ENCODE measurements around the gene PTPRK.

Gene PTPRK

GRCh38 chr6:128073389-128073788, 447.0 kb downstream of the PTPRK start:
- Histone ChIP-seq H3K4me2 (ENCODE audit: low read length) (no peak overlapping the region), H4K5ac (ENCODE audit: low read length) (no peak overlapping the region), H3K4ac (ENCODE audit: low read depth, low read length) (no peak overlapping the region), H3K9ac (ENCODE audit: low read length) (no peak overlapping the region), H2BK5ac (ENCODE audit: low read length) (no peak overlapping the region), H3K56ac (ENCODE audit: low read length) (no peak overlapping the region), H3K79me1 (ENCODE audit: low read length) (no peaks in the 10 kb centered on the region), H3K4me1 (ENCODE audit: control insufficient read depth, low read depth, low read length) (no peaks in the 10 kb centered on the region), H3K4me3 (ENCODE audit: low read length) (no peak overlapping the region), H2BK15ac (replicated peaks; ENCODE audit: low read depth) (no peak overlapping the region), H2BK120ac (ENCODE audit: low read depth, low read length) (no peak overlapping the region), H2AK5ac (ENCODE audit: low read length) (no peak overlapping the region), H3K27me3 (ENCODE audit: insufficient read depth, low read length, poor library complexity) (no peaks in the 10 kb centered on the region), H3K27ac (ENCODE audit: low read depth, low read length) (no peak overlapping the region), H3K79me2 (ENCODE audit: control insufficient read depth, insufficient read depth, low read length) (no peaks in the 10 kb centered on the region), H3K36me3 (ENCODE audit: control insufficient read depth, insufficient read depth, low read length) (no peaks in the 10 kb centered on the region), H3K18ac (ENCODE audit: low read length) (no peak overlapping the region), H4K8ac (ENCODE audit: low read depth, low read length) (no peak overlapping the region), H3K23ac (ENCODE audit: low read length) (no peak overlapping the region)
- no CpG with 5 or more reads among the region's 1 CpG for WGBS (ENCODE audit: extremely low coverage, insufficient coverage, low lambda C conversion rate)
- peak; percentile 5 for DNase-seq

- no CpG with 5 or more reads among the region's 3 CpGs for WGBS (ENCODE audit: extremely low coverage, insufficient coverage, low lambda C conversion rate)
- no peaks in the 10 kb centered on the region for H3K36me3 ChIP-seq (ENCODE audit: control insufficient read depth, insufficient read depth, low read length)
These were observed 449.2 kb downstream of the PTPRK start for GRCh38 chr6:128071212-128071611.

DNA sequence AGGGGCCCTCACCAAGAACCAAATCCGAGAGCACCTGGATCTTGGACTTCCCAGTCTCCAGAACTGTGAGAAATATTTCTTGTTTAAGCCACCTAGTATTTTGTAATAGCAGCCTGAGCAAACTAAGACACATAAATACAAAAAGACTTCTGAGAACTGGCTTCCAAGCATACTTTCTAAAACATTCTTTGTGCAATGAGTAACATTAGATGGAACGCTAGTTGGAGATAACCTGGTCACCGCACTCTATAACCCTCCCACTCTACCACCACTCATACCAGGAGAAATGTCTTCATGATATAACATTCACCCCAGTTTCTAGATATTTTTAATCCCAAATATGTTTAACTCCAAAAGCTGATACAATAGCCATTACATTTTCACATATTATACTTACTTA, 450.0 kb downstream of the PTPRK start:
- no peak overlapping the region for H3K4me2 ChIP-seq (ENCODE audit: low read length)
- H3K56ac ChIP-seq (ENCODE audit: low read length): no peak overlapping the region
- H3K27ac ChIP-seq (ENCODE audit: low read depth, low read length): no peak overlapping the region
- no peaks in the 10 kb centered on the region for H3K79me1 ChIP-seq (ENCODE audit: low read length)
- H4K8ac ChIP-seq (ENCODE audit: low read depth, low read length): no peak overlapping the region
- no peaks in the 10 kb centered on the region for H3K36me3 ChIP-seq (ENCODE audit: control insufficient read depth, insufficient read depth, low read length)
- no peaks in the 10 kb centered on the region for H3K27me3 ChIP-seq (ENCODE audit: insufficient read depth, low read length, poor library complexity)
- H3K79me2 ChIP-seq (ENCODE audit: control insufficient read depth, insufficient read depth, low read length): no peaks in the 10 kb centered on the region
- H3K4me3 ChIP-seq (ENCODE audit: low read length): no peak overlapping the region
- no peak overlapping the region for H4K5ac ChIP-seq (ENCODE audit: low read length)
- no peaks in the 10 kb centered on the region for H3K4me1 ChIP-seq (ENCODE audit: control insufficient read depth, low read depth, low read length)
- H3K4ac ChIP-seq (ENCODE audit: low read depth, low read length): no peak overlapping the region
- no peak overlapping the region for H3K9ac ChIP-seq (ENCODE audit: low read length)
- H2AK5ac ChIP-seq (ENCODE audit: low read length): no peak overlapping the region
- no peak overlapping the region for H3K23ac ChIP-seq (ENCODE audit: low read length)
- no peak overlapping the region for H3K18ac ChIP-seq (ENCODE audit: low read length)
- H2BK15ac ChIP-seq (replicated peaks; ENCODE audit: low read depth): no peak overlapping the region
- H2BK120ac ChIP-seq (ENCODE audit: low read depth, low read length): no peak overlapping the region
- DNase-seq: no peak
- no peak overlapping the region for H2BK5ac ChIP-seq (ENCODE audit: low read length)
- no CpG with 5 or more reads among the region's 3 CpGs for WGBS (ENCODE audit: extremely low coverage, insufficient coverage, low lambda C conversion rate)

More at GRCh38 chr6:128071212-128071611, 449.2 kb downstream of the PTPRK start:
- Histone ChIP-seq H3K56ac (ENCODE audit: low read length) (no peak overlapping the region), H3K79me2 (ENCODE audit: control insufficient read depth, insufficient read depth, low read length) (no peaks in the 10 kb centered on the region), H2BK15ac (replicated peaks; ENCODE audit: low read depth) (no peak overlapping the region), H3K27me3 (ENCODE audit: insufficient read depth, low read length, poor library complexity) (no peaks in the 10 kb centered on the region), H2AK5ac (ENCODE audit: low read length) (no peak overlapping the region), H3K4ac (ENCODE audit: low read depth, low read length) (no peak overlapping the region), H3K4me1 (ENCODE audit: control insufficient read depth, low read depth, low read length) (no peaks in the 10 kb centered on the region), H3K4me2 (ENCODE audit: low read length) (no peak overlapping the region), H3K18ac (ENCODE audit: low read length) (no peak overlapping the region), H3K23ac (ENCODE audit: low read length) (no peak overlapping the region), H4K8ac (ENCODE audit: low read depth, low read length) (no peak overlapping the region), H3K79me1 (ENCODE audit: low read length) (no peaks in the 10 kb centered on the region), H3K9ac (ENCODE audit: low read length) (no peak overlapping the region), H3K27ac (ENCODE audit: low read depth, low read length) (no peak overlapping the region), H2BK120ac (ENCODE audit: low read depth, low read length) (no peak overlapping the region), H3K4me3 (ENCODE audit: low read length) (no peak overlapping the region), H4K5ac (ENCODE audit: low read length) (no peak overlapping the region), H2BK5ac (ENCODE audit: low read length) (no peak overlapping the region)
- DNase-seq: no peak

GRCh38 chr6:128069188-128069587, 451.2 kb downstream of the PTPRK start:
- H4K8ac ChIP-seq (ENCODE audit: low read depth, low read length): no peak overlapping the region
- no peak overlapping the region for H3K4ac ChIP-seq (ENCODE audit: low read depth, low read length)
- H3K9ac ChIP-seq (ENCODE audit: low read length): no peak overlapping the region
- WGBS (ENCODE audit: extremely low coverage, insufficient coverage, low lambda C conversion rate): no CpG with 5 or more reads among the region's 2 CpGs
- no peak overlapping the region for H2BK120ac ChIP-seq (ENCODE audit: low read depth, low read length)
- H2BK15ac ChIP-seq (replicated peaks; ENCODE audit: low read depth): no peak overlapping the region
- no peak overlapping the region for H3K56ac ChIP-seq (ENCODE audit: low read length)
- H3K79me1 ChIP-seq (ENCODE audit: low read length): no peaks in the 10 kb centered on the region
- H3K27me3 ChIP-seq (ENCODE audit: insufficient read depth, low read length, poor library complexity): no peaks in the 10 kb centered on the region
- H3K27ac ChIP-seq (ENCODE audit: low read depth, low read length): no peak overlapping the region
- no peaks in the 10 kb centered on the region for H3K79me2 ChIP-seq (ENCODE audit: control insufficient read depth, insufficient read depth, low read length)
- H3K4me2 ChIP-seq (ENCODE audit: low read length): no peak overlapping the region
- no peaks in the 10 kb centered on the region for H3K36me3 ChIP-seq (ENCODE audit: control insufficient read depth, insufficient read depth, low read length)
- H4K5ac ChIP-seq (ENCODE audit: low read length): no peak overlapping the region
- no peak for DNase-seq
- no peak overlapping the region for H3K4me3 ChIP-seq (ENCODE audit: low read length)
- no peak overlapping the region for H3K23ac ChIP-seq (ENCODE audit: low read length)
- H3K18ac ChIP-seq (ENCODE audit: low read length): no peak overlapping the region
- no peak overlapping the region for H2BK5ac ChIP-seq (ENCODE audit: low read length)
- no peak overlapping the region for H2AK5ac ChIP-seq (ENCODE audit: low read length)
- no peaks in the 10 kb centered on the region for H3K4me1 ChIP-seq (ENCODE audit: control insufficient read depth, low read depth, low read length)

DNA sequence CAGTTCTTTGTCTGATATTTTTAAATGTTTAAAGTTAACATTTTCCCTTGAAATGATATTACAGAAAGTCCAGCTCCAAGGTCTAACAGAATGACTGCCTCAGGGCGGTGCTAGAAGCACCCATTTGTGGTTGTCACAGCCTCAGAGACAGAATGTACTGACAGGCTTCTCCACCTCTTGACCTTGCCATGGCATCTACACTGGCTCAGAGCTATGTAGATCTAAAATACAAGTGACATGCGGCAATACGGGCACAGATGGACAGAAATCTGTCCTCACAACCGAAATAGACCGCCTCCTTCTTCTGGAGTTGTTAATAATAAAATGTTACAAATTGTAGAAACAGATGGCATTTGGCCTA, 452.3 kb downstream of the PTPRK start:
- Histone ChIP-seq H3K27me3 (ENCODE audit: insufficient read depth, low read length, poor library complexity) (no peaks in the 10 kb centered on the region), H2BK15ac (replicated peaks; ENCODE audit: low read depth) (no peak overlapping the region), H3K4me1 (ENCODE audit: control insufficient read depth, low read depth, low read length) (no peaks in the 10 kb centered on the region), H3K4ac (ENCODE audit: low read depth, low read length) (no peak overlapping the region), H3K79me2 (ENCODE audit: control insufficient read depth, insufficient read depth, low read length) (no peaks in the 10 kb centered on the region), H4K5ac (ENCODE audit: low read length) (no peak overlapping the region), H2BK120ac (ENCODE audit: low read depth, low read length) (no peak overlapping the region), H3K56ac (ENCODE audit: low read length) (no peak overlapping the region), H3K23ac (ENCODE audit: low read length) (no peak overlapping the region), H3K27ac (ENCODE audit: low read depth, low read length) (no peak overlapping the region), H3K36me3 (ENCODE audit: control insufficient read depth, insufficient read depth, low read length) (no peaks in the 10 kb centered on the region), H3K4me3 (ENCODE audit: low read length) (no peak overlapping the region), H3K4me2 (ENCODE audit: low read length) (no peak overlapping the region), H3K79me1 (ENCODE audit: low read length) (no peaks in the 10 kb centered on the region), H2AK5ac (ENCODE audit: low read length) (no peak overlapping the region), H2BK5ac (ENCODE audit: low read length) (no peak overlapping the region), H3K18ac (ENCODE audit: low read length) (no peak overlapping the region), H4K8ac (ENCODE audit: low read depth, low read length) (no peak overlapping the region), H3K9ac (ENCODE audit: low read length) (no peak overlapping the region)
- WGBS (ENCODE audit: extremely low coverage, insufficient coverage, low lambda C conversion rate): no CpG with 5 or more reads among the region's 5 CpGs
- DNase-seq: peak; percentile 12

DNA sequence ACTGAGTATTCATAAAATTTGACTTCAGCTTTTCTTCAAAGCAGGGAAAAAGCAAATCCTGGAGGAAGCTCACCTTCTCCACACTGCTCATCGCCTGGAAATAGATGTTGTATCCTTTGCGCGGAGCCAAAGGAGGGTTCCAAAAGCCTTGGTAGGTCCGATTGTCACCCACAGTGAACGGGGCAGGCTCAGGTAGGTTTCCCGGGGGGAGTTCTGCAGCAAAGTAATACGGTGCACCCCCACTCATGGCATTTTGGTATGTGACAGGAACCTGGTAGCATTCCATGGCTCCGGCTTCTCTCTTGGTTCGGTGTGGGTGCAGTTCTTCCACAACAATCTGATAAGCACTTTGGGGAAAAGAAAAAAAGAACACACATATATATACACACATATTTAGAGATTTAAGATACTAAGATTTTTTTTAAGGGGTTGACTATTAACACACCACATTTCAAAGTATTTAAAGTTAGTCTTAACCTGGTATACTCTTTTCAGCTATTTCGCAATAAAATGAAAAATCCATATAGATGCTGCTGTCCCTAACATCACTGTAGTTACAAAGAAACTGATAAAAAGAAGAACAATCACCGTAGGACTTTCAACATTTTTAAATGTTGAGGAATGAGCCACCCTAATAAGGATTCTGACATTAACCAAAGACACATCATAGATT, 452.8 kb downstream of the PTPRK start:
- Histone ChIP-seq H2BK120ac (ENCODE audit: low read depth, low read length) (no peak overlapping the region), H4K8ac (ENCODE audit: low read depth, low read length) (no peak overlapping the region), H3K4me1 (ENCODE audit: control insufficient read depth, low read depth, low read length) (no peaks in the 10 kb centered on the region), H3K4me2 (ENCODE audit: low read length) (no peak overlapping the region), H4K5ac (ENCODE audit: low read length) (no peak overlapping the region), H2BK15ac (replicated peaks; ENCODE audit: low read depth) (no peak overlapping the region), H3K56ac (ENCODE audit: low read length) (no peak overlapping the region), H3K23ac (ENCODE audit: low read length) (no peak overlapping the region), H3K27me3 (ENCODE audit: insufficient read depth, low read length, poor library complexity) (no peaks in the 10 kb centered on the region), H2AK5ac (ENCODE audit: low read length) (no peak overlapping the region), H2BK5ac (ENCODE audit: low read length) (no peak overlapping the region), H3K4ac (ENCODE audit: low read depth, low read length) (no peak overlapping the region), H3K27ac (ENCODE audit: low read depth, low read length) (no peak overlapping the region), H3K79me2 (ENCODE audit: control insufficient read depth, insufficient read depth, low read length) (no peaks in the 10 kb centered on the region), H3K36me3 (ENCODE audit: control insufficient read depth, insufficient read depth, low read length) (no peaks in the 10 kb centered on the region), H3K79me1 (ENCODE audit: low read length) (no peaks in the 10 kb centered on the region), H3K9ac (ENCODE audit: low read length) (no peak overlapping the region), H3K18ac (ENCODE audit: low read length) (no peak overlapping the region), H3K4me3 (ENCODE audit: low read length) (no peak overlapping the region)
- DNase-seq: peak; percentile 4
- no CpG with 5 or more reads among the region's 11 CpGs for WGBS (ENCODE audit: extremely low coverage, insufficient coverage, low lambda C conversion rate)

Data from mesendoderm (in vitro differentiated cells).